ENCODE data around the gene REEP6.

DNA sequence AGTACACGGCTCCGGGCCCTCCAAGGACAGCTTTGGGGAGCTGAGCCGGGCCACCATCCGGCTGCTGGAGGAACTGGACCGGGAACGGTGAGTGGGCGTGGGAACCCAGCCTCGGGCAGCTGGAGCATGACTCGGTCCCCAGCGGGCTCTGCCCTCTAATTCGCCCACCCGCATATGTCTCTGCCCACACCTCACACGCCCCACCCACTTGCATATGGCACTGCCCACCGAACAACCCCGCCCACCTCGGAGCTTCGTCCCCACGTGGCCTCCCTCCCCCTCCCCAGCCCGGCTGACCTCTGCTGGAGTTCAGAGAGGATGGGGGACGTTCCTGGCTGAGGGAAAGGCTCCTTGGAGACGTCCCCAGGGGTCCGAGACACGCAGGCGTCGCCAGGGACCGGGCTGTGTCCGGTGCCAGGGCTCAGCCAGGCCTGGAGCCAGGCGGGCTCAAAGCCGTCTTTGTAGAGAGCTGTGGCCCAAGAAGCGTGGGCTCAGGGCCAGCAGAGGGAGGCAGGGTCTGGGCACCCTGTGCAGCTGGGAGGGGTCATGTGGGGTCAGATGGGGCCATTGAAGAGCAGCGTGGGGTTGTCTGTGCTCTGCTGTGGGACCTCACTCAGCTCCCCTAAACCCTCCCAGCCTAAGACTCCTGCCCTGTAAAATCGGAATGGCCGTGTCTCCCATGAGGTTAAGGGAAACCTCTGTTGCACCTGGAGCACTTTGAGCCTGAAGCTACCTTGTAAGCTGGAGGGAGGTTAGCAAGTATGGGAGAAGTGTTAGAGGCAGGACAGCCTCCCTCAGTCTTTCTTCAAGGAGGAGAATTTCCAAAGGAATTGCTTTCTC is 37.2 kb upstream of the REEP6 start:
- TF ChIP-seq, protein P1, sequence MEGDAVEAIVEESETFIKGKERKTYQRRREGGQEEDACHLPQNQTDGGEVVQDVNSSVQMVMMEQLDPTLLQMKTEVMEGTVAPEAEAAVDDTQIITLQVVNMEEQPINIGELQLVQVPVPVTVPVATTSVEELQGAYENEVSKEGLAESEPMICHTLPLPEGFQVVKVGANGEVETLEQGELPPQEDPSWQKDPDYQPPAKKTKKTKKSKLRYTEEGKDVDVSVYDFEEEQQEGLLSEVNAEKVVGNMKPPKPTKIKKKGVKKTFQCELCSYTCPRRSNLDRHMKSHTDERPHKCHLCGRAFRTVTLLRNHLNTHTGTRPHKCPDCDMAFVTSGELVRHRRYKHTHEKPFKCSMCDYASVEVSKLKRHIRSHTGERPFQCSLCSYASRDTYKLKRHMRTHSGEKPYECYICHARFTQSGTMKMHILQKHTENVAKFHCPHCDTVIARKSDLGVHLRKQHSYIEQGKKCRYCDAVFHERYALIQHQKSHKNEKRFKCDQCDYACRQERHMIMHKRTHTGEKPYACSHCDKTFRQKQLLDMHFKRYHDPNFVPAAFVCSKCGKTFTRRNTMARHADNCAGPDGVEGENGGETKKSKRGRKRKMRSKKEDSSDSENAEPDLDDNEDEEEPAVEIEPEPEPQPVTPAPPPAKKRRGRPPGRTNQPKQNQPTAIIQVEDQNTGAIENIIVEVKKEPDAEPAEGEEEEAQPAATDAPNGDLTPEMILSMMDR (IDR thresholded peaks at IDR 0.05) = no peak
- no peak for TF ChIP-seq POLR2A (IDR thresholded peaks at IDR 0.05)

Measured in testis (tissue), 2 donors.